Activated CD4-positive, alpha-beta T cell treated with anti-CD3 and anti-CD28 coated beads, Interleukin-2, Interleukin-6, amounts not matched to agents 100 ng/mL and 50 ng/mL, durations not matched to agents 16 hours and 8 hours (primary cell): Measurements from ENCODE around the gene CHSY1.

ENCODE experiments used
- DNase-seq: peaks from one replicate; pipeline ENCODE4 v3.0.0-alpha.2; 2020

Gene CHSY1

DNA sequence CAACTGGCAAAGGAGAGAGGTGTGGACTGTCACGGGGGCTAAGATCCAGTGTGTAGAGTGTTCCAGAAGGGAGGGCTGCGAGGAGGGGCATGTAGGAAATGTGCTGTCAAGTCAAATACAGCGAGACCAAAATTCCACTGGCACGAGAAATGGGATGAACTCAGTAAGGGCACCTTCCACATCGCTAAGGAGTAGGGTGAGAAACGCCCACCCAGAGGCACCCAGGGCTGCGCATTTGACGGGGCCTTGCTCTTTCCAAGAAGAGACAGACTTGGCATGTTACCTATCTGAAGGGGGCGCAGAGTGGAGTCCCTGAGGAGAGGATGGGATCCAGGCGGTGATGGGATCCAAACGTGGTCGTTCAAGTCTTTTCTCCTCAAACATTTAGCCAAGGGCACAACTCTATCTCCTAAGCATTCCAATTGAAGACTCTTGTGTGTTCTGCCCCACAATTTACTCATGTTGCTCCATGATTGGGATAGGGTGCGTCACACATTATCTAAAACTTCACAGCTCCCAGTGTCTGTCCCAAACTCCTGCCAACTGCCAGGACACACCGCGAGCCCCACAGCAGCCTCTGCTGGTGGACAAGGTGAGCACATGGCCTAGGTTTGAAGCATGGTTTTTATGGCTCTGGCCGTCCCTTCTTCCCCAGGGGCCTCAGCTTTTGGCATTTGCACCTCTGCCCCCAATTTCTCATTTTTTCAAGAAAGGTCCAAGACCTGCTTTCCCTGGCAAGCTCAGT, 17.8 kb upstream of the CHSY1 start:
- DNase-seq: no peak

DNA sequence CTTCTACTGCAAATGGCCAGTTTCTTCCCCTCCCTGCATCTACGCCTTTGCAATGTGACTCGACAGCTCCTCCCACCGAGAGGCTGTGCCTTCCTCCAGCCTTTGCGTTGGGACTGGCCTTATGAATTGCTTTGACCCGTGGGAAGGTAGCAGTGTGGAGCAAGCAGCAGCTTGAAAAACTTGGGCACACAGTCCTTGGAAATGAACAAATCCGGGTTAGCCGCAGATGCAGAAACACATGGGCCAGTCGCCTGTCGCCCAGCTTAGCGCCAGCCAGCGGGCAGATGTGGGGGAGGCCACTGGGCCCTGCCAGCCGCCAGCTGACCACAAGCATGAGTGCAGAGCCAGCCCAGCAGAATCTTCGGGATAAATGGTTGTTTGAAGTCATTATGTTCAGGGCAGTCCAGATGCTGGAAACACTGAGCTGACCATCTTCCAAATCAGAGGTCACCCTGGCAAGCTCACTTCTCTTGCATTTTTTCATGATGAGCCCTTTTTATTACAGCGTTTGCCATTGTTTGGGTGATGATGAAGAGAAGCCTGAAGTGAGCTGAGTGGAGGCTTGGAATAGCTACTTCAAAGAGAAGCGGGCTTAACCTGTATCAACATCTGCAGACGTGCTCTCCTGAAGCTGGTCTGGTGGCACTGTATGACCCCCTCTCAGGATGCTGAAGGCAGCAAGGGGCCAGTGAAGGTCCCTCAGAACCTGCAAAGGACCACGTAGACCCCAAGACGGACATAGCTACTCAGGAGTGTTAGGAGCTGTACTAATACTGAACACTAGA, 15.7 kb upstream of the CHSY1 start:
- DNase-seq: no peak

DNA sequence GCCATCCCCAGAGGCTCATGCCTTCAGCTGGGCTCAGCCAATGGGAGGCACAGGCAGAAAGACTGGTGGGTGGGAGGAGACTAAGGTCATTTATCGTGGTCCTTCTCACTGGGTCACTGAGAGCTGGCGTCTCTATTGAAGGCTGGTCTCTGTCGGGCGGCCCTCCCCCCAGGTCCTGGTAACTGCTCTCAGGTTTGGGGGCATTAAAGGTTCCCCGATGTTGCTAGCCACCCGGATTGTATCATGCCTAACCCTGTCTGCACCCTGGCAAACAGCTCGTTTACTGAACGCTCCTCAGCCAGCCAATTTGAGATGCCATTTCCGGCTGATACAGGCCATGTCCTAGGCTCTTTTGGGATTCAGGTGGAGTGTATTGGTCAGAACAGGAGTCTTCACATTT, 14.9 kb upstream of the CHSY1 start:
- DNase-seq: no peak

DNA sequence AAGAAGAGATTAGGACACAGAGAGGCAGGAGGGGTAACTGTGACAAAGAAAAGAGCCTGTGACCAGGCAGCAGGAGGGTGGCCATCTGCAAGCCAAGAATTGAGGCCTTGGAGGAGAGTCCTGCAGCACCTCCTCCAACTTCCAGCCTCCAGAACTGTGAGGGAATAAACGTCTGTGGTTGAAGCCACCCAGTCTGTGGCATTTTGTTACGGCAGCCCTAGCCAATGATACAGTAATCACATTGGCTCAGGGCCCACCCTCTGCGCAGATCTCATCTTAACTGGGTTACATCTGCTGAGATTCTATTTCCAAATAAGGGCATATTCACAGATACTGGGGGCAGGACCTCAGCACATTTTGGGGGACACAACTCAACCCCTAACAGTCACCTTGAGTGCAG, 14.2 kb upstream of the CHSY1 start:
- DNase-seq: no peak

DNA sequence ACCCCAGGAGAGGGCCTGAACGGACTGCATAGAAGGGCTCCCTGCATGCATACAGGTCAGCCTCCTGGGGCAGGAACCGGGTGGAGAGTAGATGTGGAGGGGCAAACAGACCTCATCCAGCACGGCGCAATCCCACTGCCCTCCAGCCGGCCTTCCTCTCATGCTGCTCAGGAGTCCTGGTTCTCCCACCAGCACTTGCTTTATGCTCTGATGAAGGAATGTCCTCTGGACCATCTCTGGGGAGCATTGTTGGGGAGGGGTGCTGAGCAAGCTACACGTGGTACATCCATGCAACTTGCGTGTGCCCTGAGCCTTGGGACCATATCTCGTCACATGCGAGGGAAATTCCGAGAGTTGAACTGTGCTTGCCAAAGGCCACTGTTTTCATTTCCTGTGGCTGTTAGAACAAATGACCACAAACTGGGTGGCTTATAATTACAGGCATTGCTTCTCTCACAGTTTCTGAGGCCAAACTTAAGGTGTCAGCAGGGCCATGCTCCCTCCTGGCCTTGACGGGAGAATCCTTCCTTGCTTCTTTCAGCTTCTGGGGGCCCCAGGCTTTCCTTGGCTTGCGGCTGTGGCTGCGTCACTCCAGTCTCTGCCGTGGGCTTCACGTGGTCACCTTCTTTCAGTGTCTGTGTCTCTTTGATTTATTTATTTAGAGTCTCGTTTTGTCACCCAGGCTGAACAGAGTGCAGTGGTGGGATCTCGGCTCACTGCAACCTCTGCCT, 13.2 kb upstream of the CHSY1 start:
- no peak for DNase-seq

DNA sequence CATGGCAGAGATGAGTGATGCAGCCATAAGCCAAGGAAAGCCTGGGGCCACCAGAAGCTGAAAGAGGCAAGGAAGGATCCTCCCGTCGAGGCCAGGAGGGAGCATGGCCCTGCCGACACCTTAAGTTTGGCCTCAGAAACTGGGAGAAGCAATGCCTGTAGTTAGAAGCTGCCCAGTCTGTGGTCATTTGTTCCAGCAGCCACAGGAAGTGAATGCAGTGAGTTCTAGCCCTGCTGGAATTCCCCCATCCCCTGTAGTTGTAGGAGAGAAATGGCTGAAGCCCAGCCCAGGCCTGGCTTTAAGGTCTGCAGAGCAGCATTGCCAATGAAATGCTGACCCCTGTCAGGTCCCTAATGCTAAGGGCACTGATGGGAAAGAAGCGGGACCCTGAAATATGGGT, 12.2 kb upstream of the CHSY1 start:
- DNase-seq: no peak

DNA sequence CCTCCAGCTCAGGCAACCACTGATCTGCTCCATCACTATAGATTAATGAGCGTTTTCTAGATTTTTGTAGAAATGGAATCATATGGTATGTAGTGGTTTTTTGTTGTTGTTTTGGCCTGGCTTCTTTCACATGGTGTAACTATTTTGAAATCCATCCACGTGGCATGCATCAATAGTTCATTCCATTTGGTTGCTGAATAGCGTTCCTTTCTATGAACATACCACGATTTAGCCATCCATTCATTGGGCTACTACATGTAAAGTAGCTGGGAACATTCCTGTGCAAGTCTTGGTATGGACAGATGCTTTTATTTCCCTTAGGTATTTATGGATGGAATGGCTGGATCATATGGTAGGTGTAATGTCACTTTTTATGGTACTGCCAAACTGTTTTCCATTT, 10.7 kb upstream of the CHSY1 start:
- DNase-seq: no peak

DNA sequence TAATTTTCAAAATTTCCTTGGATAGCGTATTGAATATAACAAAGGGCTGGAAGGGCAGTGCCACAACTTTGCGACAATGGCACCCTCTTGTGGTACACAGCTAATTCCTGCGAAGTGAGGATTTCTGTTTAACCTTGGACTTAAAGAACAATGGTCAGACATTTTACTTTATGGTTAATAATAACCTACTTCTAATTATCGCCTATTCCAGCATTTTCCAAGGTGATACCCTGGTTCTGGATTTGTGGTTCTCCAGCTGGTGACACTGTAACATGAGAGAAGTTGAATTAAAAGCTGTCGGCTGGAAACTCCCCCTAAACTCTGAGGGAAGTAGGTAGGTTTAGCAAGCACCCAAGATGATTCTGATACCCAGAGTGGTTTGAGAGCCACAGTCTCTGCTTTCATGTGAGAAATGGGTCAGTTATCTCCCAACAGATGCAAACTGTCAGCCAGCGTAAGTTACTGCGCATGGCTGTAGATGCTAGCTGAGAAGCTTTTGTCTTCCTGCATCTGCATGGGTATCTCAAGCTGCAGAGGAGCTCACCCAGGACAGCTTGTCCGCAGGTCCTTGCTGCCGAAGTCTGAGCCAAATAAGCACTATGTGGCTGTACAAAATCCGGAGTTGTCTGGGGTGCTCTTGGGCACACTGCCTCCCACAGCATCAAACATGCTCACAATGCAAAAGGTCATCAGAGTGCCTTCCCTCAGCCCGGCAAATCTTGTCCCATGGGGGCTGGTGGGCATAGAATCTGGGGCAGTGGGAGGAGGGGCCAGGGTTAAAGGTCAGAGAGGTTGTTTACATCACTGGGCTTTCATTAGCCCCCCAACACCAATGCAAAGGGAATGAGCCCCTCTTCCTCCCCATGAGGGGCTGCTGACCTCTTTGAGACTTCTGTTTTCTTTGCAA, 6.6 kb upstream of the CHSY1 start:
- peak; percentile 73 for DNase-seq

DNA sequence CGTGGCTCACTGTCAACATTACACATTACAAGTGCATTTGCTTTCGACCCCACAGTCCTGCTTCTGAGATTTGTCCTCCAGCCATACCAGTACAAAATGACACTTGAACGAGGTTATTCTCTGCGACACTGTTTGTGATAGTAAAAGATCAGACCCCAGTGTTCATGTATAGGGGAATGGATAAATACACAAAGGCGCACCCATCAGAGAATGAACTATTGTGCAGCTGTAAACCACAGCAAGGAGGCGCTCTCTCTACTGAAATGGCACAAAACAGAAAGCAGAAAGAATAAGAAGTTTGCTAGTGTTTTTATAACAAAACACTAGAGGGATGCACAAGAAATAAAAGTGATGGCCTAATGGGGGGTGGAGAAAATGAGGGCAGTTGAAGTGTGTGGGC, 4.9 kb upstream of the CHSY1 start:
- DNase-seq: no peak

DNA sequence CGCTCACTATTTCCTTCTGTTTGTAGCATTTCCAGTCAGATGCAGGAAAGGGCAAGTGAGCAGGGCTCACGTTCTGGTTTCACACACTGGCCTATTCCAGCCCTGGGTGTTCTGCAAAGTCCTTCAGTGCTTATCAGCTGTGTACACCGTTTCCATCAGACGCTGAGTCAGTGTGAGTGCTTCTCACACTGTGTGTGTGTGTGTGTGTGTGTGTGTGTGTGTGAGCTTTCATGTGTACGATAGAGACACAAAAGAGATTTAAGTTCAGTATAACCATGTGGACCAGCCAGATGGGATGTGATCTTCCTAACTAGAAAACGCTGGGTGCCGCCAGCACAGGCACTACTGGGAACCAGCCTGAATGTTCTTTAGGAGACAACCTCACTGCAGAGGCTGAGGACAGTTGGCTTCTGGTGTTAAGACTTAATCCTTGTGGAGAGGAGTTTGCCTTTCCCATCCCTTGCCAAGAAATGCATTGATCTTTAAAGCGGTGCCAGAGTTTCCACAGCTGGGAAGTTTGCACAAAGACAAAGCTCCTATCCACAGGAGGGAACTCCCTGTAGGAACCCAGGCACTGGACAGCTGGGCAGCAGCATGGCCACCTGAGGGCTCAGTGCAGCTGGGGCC, 3.9 kb upstream of the CHSY1 start:
- no peak for DNase-seq

DNA sequence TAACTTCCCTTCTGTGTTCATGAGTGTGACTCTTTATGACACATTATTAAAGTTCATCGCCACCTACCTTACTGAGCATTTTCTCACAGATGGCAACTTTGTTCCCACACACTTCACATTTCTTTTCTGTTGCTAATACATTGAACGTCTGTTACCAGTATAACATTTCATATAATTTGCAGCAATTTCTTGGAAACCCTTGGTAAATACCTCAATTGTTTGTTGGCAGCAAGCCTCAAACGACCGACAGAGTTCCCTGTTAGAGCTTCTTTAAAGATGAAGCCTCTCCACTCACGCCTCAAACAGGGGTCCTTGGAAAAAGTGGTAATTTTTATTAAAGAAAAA, 3.2 kb upstream of the CHSY1 start:
- no peak for DNase-seq

DNA sequence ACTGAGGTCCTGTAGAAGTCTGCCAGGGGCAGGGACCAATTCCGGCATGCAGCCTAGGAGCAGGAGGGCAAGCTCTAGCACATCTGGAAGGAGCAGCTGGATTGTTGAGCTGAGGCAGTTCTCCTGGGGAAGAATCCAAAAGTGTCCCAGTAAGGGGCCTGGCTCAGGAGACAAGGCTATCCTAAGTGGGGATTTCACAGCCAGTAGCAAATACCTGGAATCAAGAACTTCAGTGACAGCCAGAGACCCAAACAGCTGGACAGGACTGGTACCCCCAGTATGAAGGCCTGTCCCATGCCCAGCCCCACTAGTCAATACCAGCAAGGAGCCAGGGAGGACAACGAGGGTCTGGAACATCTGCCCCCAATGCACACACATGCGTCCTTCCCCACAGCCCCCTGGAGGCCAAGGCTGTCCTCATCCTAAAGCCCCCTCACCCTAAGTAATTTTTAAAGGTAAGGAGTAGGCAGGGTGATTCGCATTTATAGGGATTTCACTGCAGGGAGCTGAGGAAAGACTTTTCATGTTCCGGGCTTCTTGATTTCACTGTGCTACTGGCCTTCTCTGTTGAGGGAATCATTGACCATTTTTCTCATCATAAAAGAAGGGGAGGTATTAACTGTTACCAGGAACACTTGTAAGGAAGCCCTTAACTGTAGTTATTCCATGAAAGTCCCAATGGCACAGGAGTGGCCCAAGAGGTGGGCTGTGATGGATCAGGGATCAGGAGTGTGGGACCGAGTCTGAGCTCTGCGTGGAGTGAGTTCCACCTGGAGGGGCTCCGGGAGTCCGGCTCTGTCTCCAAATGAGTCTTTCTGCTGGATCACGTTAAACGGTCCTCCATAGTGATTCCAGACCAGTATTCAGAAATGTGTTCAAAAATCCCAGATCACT, 2.6 kb upstream of the CHSY1 start:
- no peak for DNase-seq

DNA sequence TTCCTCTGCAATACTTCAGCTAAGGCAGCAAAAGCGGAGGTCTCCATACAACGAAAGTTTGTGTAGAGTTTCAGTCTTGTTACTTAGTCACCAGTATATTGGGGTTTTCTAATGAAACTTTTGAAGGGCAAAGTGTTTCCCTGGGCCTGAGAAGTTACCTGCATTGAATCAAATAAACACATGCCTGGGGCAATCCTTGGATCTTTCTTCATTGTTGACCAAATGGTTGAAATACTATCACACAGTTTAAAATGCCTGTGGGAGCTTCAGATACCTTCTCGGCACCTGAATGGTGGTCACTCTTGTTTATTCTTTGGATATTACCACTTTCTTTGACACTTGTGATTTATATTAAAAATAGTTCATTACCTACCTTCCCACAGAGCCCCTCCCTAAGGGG, 988 bp upstream of the CHSY1 start:
- DNase-seq: no peak

DNA sequence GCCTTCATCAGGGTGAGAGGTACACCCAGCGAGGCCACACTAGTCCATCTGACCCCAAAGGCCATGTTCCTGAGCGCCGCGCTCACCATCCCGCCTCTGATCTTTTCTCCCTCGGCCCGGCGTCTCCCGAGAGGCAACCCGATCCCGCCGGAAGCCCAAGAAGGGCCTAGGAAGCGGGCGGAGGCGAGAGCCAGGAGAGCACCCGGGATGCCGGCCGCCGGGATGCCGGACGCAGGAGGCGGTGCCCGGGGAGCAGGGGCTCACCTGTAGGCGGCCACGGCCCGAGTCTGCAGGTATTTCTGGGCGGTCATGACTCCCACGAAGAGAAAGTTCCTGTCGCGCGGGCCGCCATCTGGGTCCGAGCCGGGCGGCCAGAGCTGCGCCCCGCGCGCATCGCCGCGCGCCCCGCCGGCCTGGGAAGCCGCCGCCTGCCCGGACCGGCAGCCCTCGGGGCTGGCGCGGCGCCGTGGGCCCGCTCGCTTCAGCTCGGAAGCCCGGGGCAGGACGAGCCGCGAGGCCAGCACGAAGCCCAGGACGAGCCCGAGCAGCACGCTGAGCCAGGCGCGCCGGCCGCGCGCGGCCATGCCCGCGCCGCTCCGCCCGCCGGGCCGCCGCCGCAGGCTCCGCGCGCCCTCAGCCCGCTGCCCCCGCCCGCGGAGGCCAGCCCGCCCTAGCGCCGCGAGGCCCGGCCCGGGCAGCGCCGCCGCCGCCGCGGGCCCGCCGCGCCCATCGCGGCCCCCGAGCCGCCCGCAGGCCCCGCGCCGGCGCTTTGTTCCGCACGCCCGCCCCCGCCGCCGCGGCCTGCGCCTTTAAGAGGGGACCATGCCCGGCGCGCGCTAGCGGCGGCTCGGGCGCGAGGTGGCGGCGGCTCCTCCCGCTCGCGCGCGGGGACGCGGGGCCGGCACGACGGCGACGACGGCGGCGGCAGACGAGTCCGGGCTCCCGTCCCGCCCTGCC, 697 bp downstream of the CHSY1 start:
- DNase-seq: no peak

DNA sequence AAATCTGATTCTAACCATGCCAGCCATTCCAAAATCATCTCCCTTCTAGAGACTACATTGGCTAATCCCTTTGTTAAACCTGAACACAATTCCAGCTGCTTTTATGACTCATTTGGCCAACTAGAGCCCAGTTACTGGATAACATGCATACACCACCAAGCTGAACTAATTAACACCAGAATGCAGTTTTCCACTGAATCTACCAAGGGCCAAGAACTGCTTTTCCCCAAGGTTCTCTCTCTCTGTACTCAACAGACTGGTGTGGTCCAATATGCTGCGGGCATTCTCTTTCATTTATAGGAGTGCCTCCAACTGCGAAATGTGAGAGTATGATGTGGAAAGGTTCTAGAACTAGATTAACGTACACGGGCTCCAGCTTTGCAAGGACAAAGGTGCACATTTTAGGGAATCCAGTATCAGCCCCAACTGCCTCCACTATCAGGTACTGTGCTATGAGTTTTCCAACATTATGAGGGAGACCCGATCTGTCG, 1.5 kb downstream of the CHSY1 start:
- DNase-seq: no peak

DNA sequence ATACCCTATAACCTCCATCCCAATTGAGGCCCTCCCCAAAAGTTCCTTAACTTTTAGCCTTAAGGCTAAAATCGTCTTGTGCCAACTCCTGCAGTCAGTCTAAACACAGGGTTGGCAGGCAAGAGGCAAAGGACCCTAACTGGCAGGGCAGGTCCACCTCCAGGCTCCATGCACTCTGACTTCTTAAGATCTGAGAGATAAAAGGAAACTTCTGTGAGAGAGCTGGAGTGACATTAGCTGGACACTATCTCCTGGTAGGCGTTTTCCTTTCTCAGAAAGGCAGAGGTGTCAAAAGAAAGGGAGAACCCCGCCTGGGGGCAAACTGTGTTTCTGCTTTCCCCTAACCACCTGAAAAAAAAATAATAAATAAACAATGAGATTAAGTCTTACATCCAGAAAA, 3.6 kb downstream of the CHSY1 start:
- DNase-seq: no peak

DNA sequence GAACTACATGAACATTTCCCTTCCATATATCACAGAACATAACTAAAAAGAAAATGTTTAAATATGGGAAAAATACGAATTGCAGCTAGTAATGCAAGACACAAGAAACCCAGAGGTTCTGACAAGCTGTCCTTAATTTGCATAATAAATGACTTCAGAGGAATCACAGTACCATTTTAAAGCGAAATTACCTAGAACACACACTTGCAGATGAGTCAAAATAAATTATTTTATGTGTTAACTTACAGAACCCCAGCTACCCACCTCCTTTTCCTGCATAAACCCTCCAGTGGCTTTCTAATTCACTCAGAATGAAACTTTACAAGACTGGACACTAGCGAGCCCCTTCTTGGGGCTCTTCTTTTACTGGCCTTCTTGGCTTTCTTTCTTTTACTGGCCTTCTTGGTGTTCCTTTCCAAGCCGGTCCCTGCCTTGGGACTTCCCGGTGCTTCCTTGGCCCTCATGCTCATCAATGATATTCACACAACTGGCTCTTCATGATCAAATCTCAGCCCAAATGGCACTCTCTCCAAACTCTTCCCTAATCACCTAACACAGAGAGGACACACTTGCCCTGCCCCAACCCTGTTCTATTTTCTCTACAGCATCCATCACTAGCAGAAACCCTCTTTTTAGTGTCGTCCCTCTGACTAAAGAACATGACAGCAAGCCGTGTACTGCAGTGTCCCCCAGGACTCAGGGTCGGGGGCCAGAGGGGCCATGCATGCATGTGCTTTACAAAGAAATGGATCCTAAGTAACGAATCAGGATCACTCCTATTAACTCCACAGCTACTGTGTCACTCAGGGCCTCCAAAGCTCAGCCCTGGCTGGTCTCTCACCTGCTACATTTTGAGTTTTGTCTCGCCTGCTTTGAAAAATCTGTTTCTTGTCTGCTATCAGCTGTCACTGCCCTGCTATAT, 4.8 kb downstream of the CHSY1 start:
- peak; percentile 50 for DNase-seq

DNA sequence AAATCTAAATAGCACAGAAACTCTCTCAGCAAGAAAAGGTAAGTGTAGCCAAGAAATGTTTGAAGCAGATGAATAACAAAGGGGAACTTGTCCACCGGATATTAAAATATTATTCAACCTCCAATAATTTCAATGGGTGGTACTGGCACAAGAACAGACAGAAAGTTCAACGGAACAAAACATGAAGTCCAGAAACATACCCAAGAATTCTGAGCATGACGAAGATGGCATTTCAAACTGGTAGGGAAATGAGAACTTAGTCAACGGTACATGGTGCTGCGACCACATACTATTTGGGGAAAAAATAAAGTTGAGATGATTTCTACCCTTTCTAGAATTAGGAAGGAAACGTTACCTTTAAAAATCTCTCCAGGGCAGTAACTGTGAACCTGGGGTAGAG, 5.5 kb downstream of the CHSY1 start:
- DNase-seq: no peak
